ENCODE results near the gene CASR. TPM values are rescaled to one million over a fixed set of nuclear protein-coding genes. Genes with fewer than 3 reads are reported as not detected.
A peak's percentile ranks its signal among the peaks of the same experiment; 100 is the strongest.

The CASR gene
- total and polyA plus RNA-seq, 11 donors, result 0.02 TPM; not detected in 10

GRCh38 chr3:122316368-122316767 is 132.9 kb downstream of the CASR start:
- Histone ChIP-seq H3K4me3 (no peak overlapping the region), H3K9me3 (peaks cover 0 to 24% (median 0%) of the 10 kb centered on the region in 12 donors), H3K27me3 (peaks cover 0 to 6% (median 0%) of the 10 kb centered on the region in 9 donors), H3K27ac (no peak overlapping the region), H3K4me1 (peaks cover 0 to 9% (median 0%) of the 10 kb centered on the region in 12 donors), H3K36me3 (no peaks in the 10 kb centered on the region)
- intact Hi-C loops (cut with DNase I), result no loop called here
- ATAC-seq, result no peak
- WGBS, 4 donors, result 68 to 90% (median 82%) methylated on average over 5 of the region's 5 CpGs
- no peak for TF ChIP-seq POLR2A (IDR thresholded peaks at IDR 0.05)
- no peak for TF ChIP-seq CTCF (IDR thresholded peaks at IDR 0.05)
- DNase-seq, result no peak

DNA sequence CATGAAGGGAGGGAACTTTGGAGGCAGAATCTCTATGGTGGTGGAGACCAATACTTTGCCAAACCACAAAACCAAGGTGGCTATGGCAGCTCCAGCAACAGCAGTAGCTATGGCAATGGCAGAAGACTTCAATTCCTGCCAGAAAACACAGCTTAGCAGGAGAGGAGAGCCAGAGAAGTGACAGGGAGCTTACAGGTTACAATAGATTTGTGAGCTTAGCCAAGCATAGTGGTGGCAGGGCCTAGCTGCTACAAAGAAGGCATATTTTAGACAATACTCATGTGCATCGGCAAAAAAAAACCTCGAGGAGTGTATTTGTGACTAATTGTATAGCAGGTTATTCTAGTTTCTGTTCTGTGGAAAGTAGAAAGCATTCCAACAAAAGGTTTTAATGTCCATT is 135.2 kb downstream of the CASR start:
- Histone ChIP-seq H3K4me1 (peaks cover 0 to 1% (median 0%) of the 10 kb centered on the region in 12 donors), H3K9me3 (peaks cover 0 to 24% (median 0%) of the 10 kb centered on the region in 12 donors), H3K4me3 (no peak overlapping the region), H3K27ac (no peak overlapping the region), H3K27me3 (peaks cover 0 to 6% (median 0%) of the 10 kb centered on the region in 9 donors), H3K36me3 (no peaks in the 10 kb centered on the region)
- ATAC-seq (no peak), DNase-seq (no peak)
- 89 to 93% (median 92%) methylated on average over 2 of the region's 2 CpGs for WGBS, 4 donors
- TF ChIP-seq POLR2A (IDR thresholded peaks at IDR 0.05) (no peak), CTCF (IDR thresholded peaks at IDR 0.05) (no peak)
- intact Hi-C loops (cut with DNase I), result no loop called here

DNA sequence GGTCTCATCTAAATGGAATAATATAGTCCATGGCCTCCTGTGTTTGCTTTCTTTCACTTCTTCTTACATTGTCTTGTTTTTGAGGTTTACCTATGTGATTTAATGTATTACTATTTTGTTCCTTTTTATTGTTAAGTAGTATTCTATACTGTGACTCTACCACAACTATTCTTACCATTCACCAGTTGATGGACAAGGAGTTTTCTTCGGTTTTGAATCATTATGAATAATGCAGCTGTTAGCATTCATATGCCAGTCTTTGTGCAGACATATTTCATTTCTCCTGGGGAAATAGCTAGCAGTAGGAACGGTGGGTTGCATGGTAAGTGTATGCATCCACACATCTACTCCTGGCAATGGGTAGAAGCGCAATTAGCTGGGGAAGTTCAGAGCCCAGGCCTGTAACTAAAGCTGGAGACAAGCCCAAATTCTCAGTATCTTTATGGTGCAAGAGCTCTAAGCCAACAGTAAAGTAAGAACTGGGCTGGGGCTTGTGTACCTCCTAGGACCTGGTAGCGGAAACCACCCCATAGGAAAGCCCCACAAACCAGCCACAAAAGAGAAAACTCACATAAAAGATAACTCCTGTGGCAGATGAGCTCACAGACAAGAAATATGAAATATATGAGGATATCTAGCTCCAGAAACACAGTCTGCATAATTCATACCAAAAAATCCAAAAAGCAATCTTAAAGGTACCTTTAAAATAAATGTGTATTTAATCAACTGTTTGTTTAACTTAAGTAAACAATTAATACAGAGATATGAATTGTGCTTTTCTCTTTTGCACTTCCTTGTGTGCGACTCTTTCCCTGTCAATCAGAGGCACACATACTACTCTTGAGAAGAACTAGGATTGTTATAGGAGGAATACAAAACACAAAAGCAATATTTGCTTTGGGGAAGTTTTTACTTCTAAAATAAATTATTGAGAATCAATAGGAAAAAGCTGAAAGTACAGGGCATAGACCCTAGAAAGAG is 138.9 kb downstream of the CASR start:
- Histone ChIP-seq H3K4me3 (no peak overlapping the region), H3K9me3 (peaks cover 0 to 24% (median 0%) of the 10 kb centered on the region in 12 donors), H3K4me1 (no peaks in the 10 kb centered on the region), H3K27ac (no peak overlapping the region), H3K27me3 (peaks cover 0 to 4% (median 0%) of the 10 kb centered on the region in 9 donors), H3K36me3 (no peaks in the 10 kb centered on the region)
- no peak for TF ChIP-seq CTCF (IDR thresholded peaks at IDR 0.05)
- no peak for TF ChIP-seq POLR2A (IDR thresholded peaks at IDR 0.05)
- intact Hi-C loops (cut with DNase I), result no loop called here
- DNase-seq (no peak), ATAC-seq (no peak)
- 66 to 81% (median 71%) methylated on average over 5 of the region's 5 CpGs for WGBS, 4 donors

- Histone ChIP-seq H3K4me1 (no peaks in the 10 kb centered on the region), H3K27ac (no peak within 1 kb of the TSS), H3K4me3 (peak within 1 kb of the TSS in 3 of 12 donors; percentile 27 to 43 (median 28)), H3K36me3 (no peaks in the 10 kb centered on the region), H3K27me3 (peaks cover 0 to 4% (median 0%) of the 10 kb centered on the region in 9 donors), H3K9me3 (peaks cover 0 to 10% (median 0%) of the 10 kb centered on the region in 12 donors)
- intact Hi-C loops (cut with DNase I), result no loop called here
- ATAC-seq (no peak), DNase-seq (no peak)
- 60 to 67% (median 66%) methylated on average over 6 of the region's 6 CpGs for WGBS, 4 donors
- TF ChIP-seq CTCF (IDR thresholded peaks at IDR 0.05), result no peak
- TF ChIP-seq POLR2A (IDR thresholded peaks at IDR 0.05), result no peak
These were observed 141.4 kb downstream of the CASR start, which contains the start of gene CSTA for GRCh38 chr3:122324871-122325323. Gene CSTA (plus strand): TSS chr3:122325248. CDS start chr3:122325293, 45 bp downstream.

All from heart left ventricle (tissue), 16 donors.